Measurements from ENCODE around the gene OSBPL9. TPM values are rescaled to one million over a fixed set of nuclear protein-coding genes. Genes with fewer than 3 reads are reported as not detected.

OSBPL9 gene
- total RNA-seq, 1 donor from 2014 or later: 103 TPM

GRCh38 chr1:51610637-51611036 is 6.3 kb upstream of the OSBPL9 start:
- H3K36me3 Mint-ChIP-seq: no peaks in the 10 kb centered on the region
- no peak overlapping the region for H3K4me3 Mint-ChIP-seq
- no peak for DNase-seq (ENCODE audit: low spot score in 2 of 2, unreplicated experiment in 2 of 2)
- no peak for TF ChIP-seq CTCF (IDR thresholded peaks at IDR 0.05; ENCODE audit: unreplicated experiment)
- no peak overlapping the region for H3K27ac Mint-ChIP-seq
- peaks cover 8% of the 10 kb centered on the region for H3K4me1 Mint-ChIP-seq
- H3K9me3 Mint-ChIP-seq: no peaks in the 10 kb centered on the region
- H3K27me3 Mint-ChIP-seq (ENCODE audit: low read depth): no peaks in the 10 kb centered on the region

GRCh38 chr1:51612447-51612961 is 4.4 kb upstream of the OSBPL9 start:
- Mint-ChIP-seq H3K36me3 (no peaks in the 10 kb centered on the region), H3K4me1 (peaks cover 8% of the 10 kb centered on the region), H3K27ac (no peak overlapping the region), H3K9me3 (no peaks in the 10 kb centered on the region), H3K4me3 (no peak overlapping the region), H3K27me3 (ENCODE audit: low read depth) (no peaks in the 10 kb centered on the region)
- no peak for TF ChIP-seq CTCF (IDR thresholded peaks at IDR 0.05; ENCODE audit: unreplicated experiment)
- DNase-seq (ENCODE audit: low spot score in 2 of 2, unreplicated experiment in 2 of 2): no peak

DNA sequence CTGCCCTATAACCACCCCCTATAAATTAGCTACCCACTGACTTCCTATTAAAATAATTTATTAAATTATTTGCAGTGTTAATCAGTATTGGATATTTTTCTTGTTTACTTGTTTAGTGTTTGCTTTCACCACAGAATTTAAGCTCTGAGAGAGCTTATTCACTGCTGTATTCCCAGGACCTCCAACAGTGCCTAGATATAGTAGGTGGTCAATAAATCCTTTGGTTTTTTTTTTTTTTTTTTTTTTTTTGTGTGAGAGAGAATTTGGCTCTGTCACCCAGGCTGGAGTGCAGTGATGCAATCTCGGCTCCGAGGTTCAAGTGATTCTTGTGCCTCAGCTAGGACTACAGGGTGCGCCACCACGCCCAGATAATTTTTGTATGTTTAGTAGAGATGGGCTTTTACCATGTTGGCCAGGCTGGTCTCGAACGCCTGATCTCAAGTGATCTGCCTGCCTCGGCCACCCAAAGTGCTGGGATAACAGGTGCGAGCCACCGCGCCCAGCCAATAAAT is 1.1 kb upstream of the OSBPL9 start:
- no peaks in the 10 kb centered on the region for H3K27me3 Mint-ChIP-seq (ENCODE audit: low read depth)
- DNase-seq (ENCODE audit: low spot score in 2 of 2, unreplicated experiment in 2 of 2): no peak
- no peak overlapping the region for H3K4me3 Mint-ChIP-seq
- no peak overlapping the region for H3K27ac Mint-ChIP-seq
- H3K4me1 Mint-ChIP-seq: peaks cover 25% of the 10 kb centered on the region
- H3K36me3 Mint-ChIP-seq: no peaks in the 10 kb centered on the region
- no peak for TF ChIP-seq CTCF (IDR thresholded peaks at IDR 0.05; ENCODE audit: unreplicated experiment)
- H3K9me3 Mint-ChIP-seq: no peaks in the 10 kb centered on the region

DNA sequence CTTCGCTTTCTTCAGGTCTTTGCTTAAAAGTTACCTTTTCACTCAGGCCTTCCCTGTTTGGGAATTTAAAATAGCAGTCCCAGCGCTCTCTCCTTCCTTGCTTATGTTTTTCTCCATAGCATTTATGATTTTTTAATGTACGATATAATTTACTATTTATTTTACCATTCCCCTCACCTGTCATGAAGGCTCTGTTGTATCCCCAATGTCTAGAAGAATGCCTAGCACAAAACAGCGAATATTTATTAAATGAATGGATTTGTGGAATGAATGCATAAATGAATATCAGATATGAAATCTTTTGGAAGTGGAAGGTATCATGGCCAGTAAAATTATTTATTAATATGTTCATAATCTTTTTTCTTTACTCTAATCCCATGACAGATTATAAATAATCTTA is 402 bp upstream of the OSBPL9 start:
- Mint-ChIP-seq H3K27ac (peak overlapping the region; percentile 15), H3K27me3 (ENCODE audit: low read depth) (no peaks in the 10 kb centered on the region), H3K36me3 (no peaks in the 10 kb centered on the region), H3K4me3 (peak overlapping the region; percentile 99), H3K4me1 (peaks cover 28% of the 10 kb centered on the region), H3K9me3 (no peaks in the 10 kb centered on the region)
- DNase-seq (ENCODE audit: low spot score in 2 of 2, unreplicated experiment in 2 of 2): no peak
- TF ChIP-seq CTCF (IDR thresholded peaks at IDR 0.05; ENCODE audit: unreplicated experiment): no peak

- Mint-ChIP-seq H3K27me3 (ENCODE audit: low read depth) (no peaks in the 10 kb centered on the region), H3K27ac (no peak overlapping the region), H3K4me3 (peak overlapping the region; percentile 9), H3K4me1 (peaks cover 44% of the 10 kb centered on the region), H3K36me3 (no peaks in the 10 kb centered on the region), H3K9me3 (no peaks in the 10 kb centered on the region)
- no peak for DNase-seq (ENCODE audit: low spot score in 2 of 2, unreplicated experiment in 2 of 2)
- no peak for TF ChIP-seq CTCF (IDR thresholded peaks at IDR 0.05; ENCODE audit: unreplicated experiment)
These were observed 1.8 kb downstream of the OSBPL9 start for GRCh38 chr1:51618715-51619114.

DNA sequence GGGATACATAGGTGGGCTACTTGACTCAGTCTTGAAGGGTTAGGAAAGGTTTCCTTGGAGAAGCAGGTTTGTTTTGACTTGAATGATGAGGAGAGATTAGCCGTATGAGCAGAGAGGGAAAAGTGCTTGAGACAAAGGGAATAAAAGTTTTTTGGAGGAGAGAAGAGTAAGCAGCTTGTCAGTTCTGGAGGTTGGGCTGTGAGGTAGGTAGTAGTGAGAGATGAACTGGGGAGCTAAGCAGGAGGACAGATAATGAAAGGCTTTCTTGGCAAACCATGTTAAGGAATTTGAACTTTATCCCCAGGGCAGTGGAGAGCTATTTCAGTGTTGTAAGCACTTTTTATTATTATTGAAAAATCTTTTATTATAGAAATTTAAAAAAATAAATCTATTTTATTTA is 3.6 kb downstream of the OSBPL9 start:
- DNase-seq (ENCODE audit: low spot score in 2 of 2, unreplicated experiment in 2 of 2): no peak
- no peaks in the 10 kb centered on the region for H3K36me3 Mint-ChIP-seq
- H3K9me3 Mint-ChIP-seq: no peaks in the 10 kb centered on the region
- TF ChIP-seq CTCF (IDR thresholded peaks at IDR 0.05; ENCODE audit: unreplicated experiment): no peak
- peak overlapping the region; percentile 9 for H3K27ac Mint-ChIP-seq
- H3K4me1 Mint-ChIP-seq: peaks cover 48% of the 10 kb centered on the region
- no peaks in the 10 kb centered on the region for H3K27me3 Mint-ChIP-seq (ENCODE audit: low read depth)
- no peak overlapping the region for H3K4me3 Mint-ChIP-seq

Data from mesothelial cell of epicardium (in vitro differentiated cells).